SU-DHL-6 (cell line): Measurements from ENCODE around the gene CCDC85C.

Experiments
- EZH2phosphoT487 ChIP-seq: fragments of 200-600 bp; sonication (generic), shearing (Covaris generic); conservative IDR thresholded peaks from 2 replicates; pipeline ENCODE4 v1.6.1; 2018; ENCODE audit warnings: mild to moderate bottlenecking, antibody characterized with exemption, low read length, moderate library complexity, mixed read lengths
- TF ChIP-seq, protein P1 (sequence below): fragments of 200-600 bp; sonication (generic); IDR thresholded peaks from one replicate; pipeline ENCODE4 v1.5.1; 2017; ENCODE audit warnings: antibody characterized with exemption, mild to moderate bottlenecking, low read length, moderate library complexity; ENCODE audit not compliant: insufficient read depth, poor library complexity, severe bottlenecking

DNA sequence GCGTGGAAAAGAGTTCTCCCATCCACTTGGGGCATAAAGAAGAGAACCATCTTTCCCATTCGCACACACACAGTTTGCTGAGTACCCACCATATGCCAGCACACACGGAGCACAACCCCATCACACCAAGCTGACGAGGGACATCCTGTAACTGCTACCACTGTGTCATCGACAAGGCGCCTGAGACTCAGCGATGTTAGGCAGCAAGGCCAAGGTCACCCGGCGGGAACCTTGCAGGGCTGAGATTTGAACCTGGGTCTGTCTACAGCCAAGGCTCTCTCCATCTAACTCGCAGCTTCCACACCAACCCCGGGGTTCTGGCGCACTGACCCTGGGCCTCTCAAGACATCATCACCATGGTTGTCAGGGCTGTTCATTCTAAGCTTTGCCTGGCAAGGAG is 60.0 kb downstream of the CCDC85C start:
- TF ChIP-seq, protein P1, sequence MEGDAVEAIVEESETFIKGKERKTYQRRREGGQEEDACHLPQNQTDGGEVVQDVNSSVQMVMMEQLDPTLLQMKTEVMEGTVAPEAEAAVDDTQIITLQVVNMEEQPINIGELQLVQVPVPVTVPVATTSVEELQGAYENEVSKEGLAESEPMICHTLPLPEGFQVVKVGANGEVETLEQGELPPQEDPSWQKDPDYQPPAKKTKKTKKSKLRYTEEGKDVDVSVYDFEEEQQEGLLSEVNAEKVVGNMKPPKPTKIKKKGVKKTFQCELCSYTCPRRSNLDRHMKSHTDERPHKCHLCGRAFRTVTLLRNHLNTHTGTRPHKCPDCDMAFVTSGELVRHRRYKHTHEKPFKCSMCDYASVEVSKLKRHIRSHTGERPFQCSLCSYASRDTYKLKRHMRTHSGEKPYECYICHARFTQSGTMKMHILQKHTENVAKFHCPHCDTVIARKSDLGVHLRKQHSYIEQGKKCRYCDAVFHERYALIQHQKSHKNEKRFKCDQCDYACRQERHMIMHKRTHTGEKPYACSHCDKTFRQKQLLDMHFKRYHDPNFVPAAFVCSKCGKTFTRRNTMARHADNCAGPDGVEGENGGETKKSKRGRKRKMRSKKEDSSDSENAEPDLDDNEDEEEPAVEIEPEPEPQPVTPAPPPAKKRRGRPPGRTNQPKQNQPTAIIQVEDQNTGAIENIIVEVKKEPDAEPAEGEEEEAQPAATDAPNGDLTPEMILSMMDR, result no peak
- no peak for TF ChIP-seq EZH2phosphoT487
